HFFc6 (cell line): ENCODE results near the gene ZEB2. TPM values are rescaled to one million over a fixed set of nuclear protein-coding genes. Genes with fewer than 3 reads are reported as not detected.

Experiments
- DNase-seq: peaks from one replicate; pipeline ENCODE4 v3.0.0-alpha.2; 2018
- H3K27ac Mint-ChIP-seq: 2 replicates; pipeline ENCODE4 v1.8.0; 2020; ENCODE audit warnings: mild to moderate bottlenecking, mixed read lengths
- H3K27me3 Mint-ChIP-seq: 2 replicates; pipeline ENCODE4 v1.8.0; 2021; ENCODE audit warnings: mild to moderate bottlenecking, moderate library complexity, mixed read lengths; ENCODE audit not compliant: insufficient read depth
- H3K36me3 Mint-ChIP-seq: 2 replicates; pipeline ENCODE4 v1.8.0; 2021; ENCODE audit warnings: low read depth, mixed read lengths
- H3K4me1 Mint-ChIP-seq: 2 replicates; pipeline ENCODE4 v1.8.0; 2020; ENCODE audit warnings: low read depth, mixed read lengths
- H3K4me3 Mint-ChIP-seq: 2 replicates; pipeline ENCODE4 v1.8.0; 2020; ENCODE audit warnings: mild to moderate bottlenecking, moderate library complexity, mixed read lengths
- H3K9me3 Mint-ChIP-seq: 2 replicates; pipeline ENCODE4 v1.8.0; 2020; ENCODE audit warnings: mild to moderate bottlenecking, mixed read lengths
- CTCF ChIP-seq: fragments of 200-600 bp; sonication (generic); IDR thresholded peaks from 2 replicates; pipeline ENCODE4 v1.5.0; 2021; ENCODE audit warnings: antibody characterized with exemption, mild to moderate bottlenecking
- total RNA-seq, 6 experiments: library from RNA; stranded (reverse); fragmentation: NEBNext Ultra II Directional; extraction: Animal tissue kit (Norgen Biotek cat#: 25700); gene quantifications; 2 replicates in 1 of 6; 3 replicates in 5 of 6; pipeline ENCODE4 v1.2.3, GENCODE V29; 2021

Gene ZEB2
- total RNA-seq, 6 experiments from 2014 or later = 57.0 to 76.3 (median 62.8) TPM

GRCh38 chr2:144415386-144415785, 104.5 kb downstream of the ZEB2 start:
- TF ChIP-seq CTCF = no peak
- Mint-ChIP-seq H3K4me3 (no peak overlapping the region), H3K27ac (peak overlapping the region; percentile 20; the same call in 1 of the 2 replicates), H3K4me1 (peaks cover 31% of the 10 kb centered on the region), H3K9me3 (no peaks in the 10 kb centered on the region), H3K36me3 (peaks cover 60% of the 10 kb centered on the region), H3K27me3 (no peaks in the 10 kb centered on the region)
- DNase-seq = no peak

- H3K9me3 Mint-ChIP-seq = no peaks in the 10 kb centered on the region
- TF ChIP-seq CTCF = no peak
- peaks cover 56% of the 10 kb centered on the region for H3K36me3 Mint-ChIP-seq
- H3K27me3 Mint-ChIP-seq = no peaks in the 10 kb centered on the region
- H3K4me3 Mint-ChIP-seq = no peak overlapping the region
- peaks cover 34% of the 10 kb centered on the region for H3K4me1 Mint-ChIP-seq
- DNase-seq = peak; percentile 79
- H3K27ac Mint-ChIP-seq = peak overlapping the region; percentile 61
Observed at GRCh38 chr2:144414324-144414845, 105.5 kb downstream of the ZEB2 start.

- DNase-seq = no peak
- no peaks in the 10 kb centered on the region for H3K9me3 Mint-ChIP-seq
- H3K4me3 Mint-ChIP-seq = no peak overlapping the region
- no peak for TF ChIP-seq CTCF
- H3K4me1 Mint-ChIP-seq = peaks cover 40% of the 10 kb centered on the region
- peaks cover 63% of the 10 kb centered on the region for H3K36me3 Mint-ChIP-seq
- H3K27ac Mint-ChIP-seq = no peak overlapping the region
- no peaks in the 10 kb centered on the region for H3K27me3 Mint-ChIP-seq
Observed at GRCh38 chr2:144412709-144413108, 107.2 kb downstream of the ZEB2 start.

- Mint-ChIP-seq H3K4me1 (peaks cover 52% of the 10 kb centered on the region), H3K27me3 (no peaks in the 10 kb centered on the region), H3K4me3 (no peak overlapping the region), H3K9me3 (no peaks in the 10 kb centered on the region), H3K36me3 (peaks cover 57% of the 10 kb centered on the region), H3K27ac (no peak overlapping the region)
- DNase-seq = no peak
- no peak for TF ChIP-seq CTCF
Observed at GRCh38 chr2:144411473-144411872, 108.4 kb downstream of the ZEB2 start.

- Mint-ChIP-seq H3K4me3 (no peak overlapping the region), H3K27me3 (no peaks in the 10 kb centered on the region), H3K36me3 (peaks cover 40% of the 10 kb centered on the region), H3K27ac (no peak overlapping the region), H3K9me3 (no peaks in the 10 kb centered on the region), H3K4me1 (peaks cover 45% of the 10 kb centered on the region)
- DNase-seq = no peak
- TF ChIP-seq CTCF = no peak
Observed at GRCh38 chr2:144409241-144409640, 110.7 kb downstream of the ZEB2 start.

GRCh38 chr2:144407262-144407661, 112.7 kb downstream of the ZEB2 start:
- no peak for TF ChIP-seq CTCF
- Mint-ChIP-seq H3K4me1 (peaks cover 40% of the 10 kb centered on the region), H3K27me3 (no peaks in the 10 kb centered on the region), H3K36me3 (peaks cover 39% of the 10 kb centered on the region), H3K9me3 (no peaks in the 10 kb centered on the region), H3K27ac (no peak overlapping the region), H3K4me3 (no peak overlapping the region)
- no peak for DNase-seq
